K562 (cell line): ENCODE results near the gene TP53BP1. TPM values are rescaled to one million over a fixed set of nuclear protein-coding genes. Genes with fewer than 3 reads are reported as not detected.
A peak's percentile ranks its signal among the peaks of the same experiment; 100 is the strongest.

Experiments used
- ATAC-seq: fragments of 200-7000 bp; cut with Tn5 transposase; 3 replicates; pipeline ENCODE4 v1.9.1; 2020; ENCODE audit warnings: moderate library complexity
- BruUV-seq: library from RNA; stranded (reverse); fragments of 400-500 nt; replicated peaks from 2 replicates; lab custom pipeline; 2021; lab: Mats Ljungman, UMichigan
- CTCF ChIA-PET: fragments of 300-600 bp; formaldehyde crosslinking; extraction: SDS; loops from one replicate; lab custom pipeline; 2021; ENCODE audit warnings: low intra/inter-chr PET ratio; lab: Yijun Ruan, JAX
- POLR2A ChIA-PET: fragments of 300-600, 350-650 bp; sonication (Branson Sonifier 250); formaldehyde crosslinking; extraction: SDS; loops from one replicate; lab custom pipeline; 2021; ENCODE audit warnings: antibody characterized with exemption, inconsistent platforms; lab: Yijun Ruan, JAX
- DNase-seq, 4 experiments: peaks; one replicate each; pipeline versions ENCODE4 v3.0.0 to v3.0.0-alpha.2; 2011 to 2018; ENCODE audit warnings: low spot score in 3 of 4, mixed read lengths in 3 of 4; ENCODE audit errors: extremely low read depth in 1 of 4
- FAIRE-seq: peaks from 2 replicates; lab custom pipeline; 2011; peaks lifted over from hg19 to GRCh38; lab: Jason Lieb, UNC
- H2AFZ ChIP-seq: 2 replicates; pipeline ENCODE4 v1.6.0; 2011; ENCODE audit warnings: low read depth, low read length, control low read depth, inconsistent platforms
- H3K27ac ChIP-seq: fragments of 200-600 bp; 3 replicates; pipeline ENCODE4 v1.8.0; 2011; ENCODE audit warnings: low read depth, mild to moderate bottlenecking, control low read depth, inconsistent platforms, low read length, moderate library complexity, mixed read lengths; ENCODE audit errors: extremely low read depth
- H3K27me3 ChIP-seq, 2 experiments: fragments of 300-600 bp in 1 of 2; 2 replicates in 1 of 2; 3 replicates in 1 of 2; pipeline versions ENCODE4 v1.6.0 to v1.8.0; 2011; ENCODE audit warnings: inconsistent platforms in 2 of 2, low read length in 2 of 2, mild to moderate bottlenecking in 1 of 2, mixed read lengths in 1 of 2, moderate library complexity in 1 of 2; ENCODE audit not compliant: control insufficient read depth in 2 of 2, insufficient read depth in 2 of 2
- H3K36me3 ChIP-seq: fragments of 300-600 bp; 3 replicates; pipeline ENCODE4 v1.8.0; 2011; ENCODE audit warnings: mild to moderate bottlenecking, low read length, inconsistent platforms; ENCODE audit not compliant: control insufficient read depth, insufficient read depth
- H3K4me1 ChIP-seq, 2 experiments: fragments of 200-600 bp in 1 of 2; replicated peaks in 1 of 2; 2 replicates in 1 of 2; 3 replicates in 1 of 2; pipeline versions ENCODE4 v1.5.1 to v1.8.0; 2011; ENCODE audit warnings: inconsistent platforms in 2 of 2, low read length in 2 of 2, mild to moderate bottlenecking in 1 of 2, mixed read lengths in 1 of 2, moderate library complexity in 1 of 2; ENCODE audit not compliant: control insufficient read depth in 2 of 2, insufficient read depth in 2 of 2
- H3K4me2 ChIP-seq: 2 replicates; pipeline ENCODE4 v1.6.1; 2011; ENCODE audit warnings: low read length, control low read depth, inconsistent platforms, mixed read lengths; ENCODE audit not compliant: insufficient read depth
- H3K4me3 ChIP-seq: fragments of 200-600 bp; sonication (generic), shearing (Covaris generic); 2 replicates; pipeline ENCODE4 v1.5.1; 2016; ENCODE audit warnings: control low read depth, inconsistent platforms
- H3K79me2 ChIP-seq: fragments of 200-600 bp; 3 replicates; pipeline ENCODE4 v1.8.0; 2011; ENCODE audit warnings: low read length, inconsistent platforms; ENCODE audit not compliant: control insufficient read depth, insufficient read depth
- H3K9ac ChIP-seq, 2 experiments: 2 replicates each; pipeline versions ENCODE4 v1.6.0 to v1.6.1; 2011; ENCODE audit warnings: low read depth in 2 of 2, low read length in 2 of 2, control low read depth in 1 of 2, inconsistent platforms in 1 of 2, mild to moderate bottlenecking in 1 of 2, mixed read lengths in 1 of 2; ENCODE audit not compliant: insufficient read depth in 1 of 2
- H3K9me1 ChIP-seq: one replicate; pipeline ENCODE4 v1.6.0; 2011; ENCODE audit warnings: inconsistent platforms, mild to moderate bottlenecking, low read length, moderate library complexity; ENCODE audit not compliant: control insufficient read depth, insufficient read depth
- H3K9me3 ChIP-seq: replicated peaks from 2 replicates; pipeline ENCODE4 v1.5.1; 2011; ENCODE audit warnings: low read depth, low read length, inconsistent platforms; ENCODE audit not compliant: control insufficient read depth, insufficient read depth
- H4K20me1 ChIP-seq: replicated peaks from 2 replicates; pipeline ENCODE4 v1.6.1; 2011; ENCODE audit warnings: low read length, inconsistent platforms, mixed read lengths; ENCODE audit not compliant: control insufficient read depth, insufficient read depth
- C11orf30 ChIP-seq: fragments of 450-650 bp; IDR thresholded peaks from 2 replicates; pipeline ENCODE4 v1.6.1; 2016; ENCODE audit warnings: low read depth, mild to moderate bottlenecking
- CBX1 ChIP-seq: sonication (generic); IDR thresholded peaks from 2 replicates; pipeline ENCODE4 v1.6.1; 2016; ENCODE audit warnings: antibody characterized with exemption, low read depth, mild to moderate bottlenecking
- CBX3 ChIP-seq, 2 experiments: IDR thresholded peaks; 1 replicate in 1 of 2; 2 replicates in 1 of 2; pipeline ENCODE4 v1.6.1; 2012; ENCODE audit warnings: inconsistent platforms in 2 of 2, low read length in 2 of 2, borderline replicate concordance in 1 of 2, control low read depth in 1 of 2
- CBX5 ChIP-seq: IDR thresholded peaks from 2 replicates; pipeline ENCODE4 v1.6.1; 2014; ENCODE audit warnings: low read depth, borderline replicate concordance
- DACH1 ChIP-seq: fragments of 450-650 bp; IDR thresholded peaks from 2 replicates; pipeline ENCODE4 v1.6.1; 2018; ENCODE audit not compliant: partially characterized antibody
- ETV1 ChIP-seq: fragments of 450-650 bp; conservative IDR thresholded peaks from 2 replicates; pipeline ENCODE4 v1.6.1; 2016; ENCODE audit warnings: missing genetic modification characterization, control low read depth, low read depth, missing compliant biosample characterization
- JUN ChIP-seq, 2 experiments: sonication (generic) in 1 of 2; formaldehyde crosslinking in 1 of 2; IDR thresholded peaks; 2 replicates each; pipeline versions ENCODE4 v1.6.1 to v1.8.0; 2012 to 2022; ENCODE audit warnings: borderline replicate concordance in 2 of 2, mild to moderate bottlenecking in 2 of 2, improper control_type of control experiment in 1 of 2, low read depth in 1 of 2, low read length in 1 of 2, missing genetic modification reagents in 1 of 2
- JUNB ChIP-seq: fragments of 450-650 bp; formaldehyde crosslinking; conservative IDR thresholded peaks from 2 replicates; pipeline ENCODE4 v1.4.0; 2020; ENCODE audit warnings: mild to moderate bottlenecking
- LCOR ChIP-seq: sonication (generic); formaldehyde crosslinking; IDR thresholded peaks from 2 replicates; pipeline ENCODE4 v1.8.0; 2022; ENCODE audit warnings: mild to moderate bottlenecking, missing genetic modification reagents
- MYNN ChIP-seq, 2 experiments: sonication (generic); formaldehyde crosslinking in 1 of 2; IDR thresholded peaks; 2 replicates each; pipeline versions ENCODE4 v1.5.0 to v1.6.1; 2016 to 2020; ENCODE audit warnings: antibody characterized with exemption in 1 of 2, missing genetic modification reagents in 1 of 2
- NFRKB ChIP-seq: fragments of 450-650 bp; IDR thresholded peaks from 2 replicates; pipeline ENCODE4 v1.6.1; 2016; ENCODE audit warnings: low read depth
- NFXL1 ChIP-seq: fragments of 450-650 bp; formaldehyde crosslinking; IDR thresholded peaks from 2 replicates; pipeline ENCODE4 v1.4.0; 2021; ENCODE audit warnings: mild to moderate bottlenecking
- RBM25 ChIP-seq: fragments of 200-400 bp; formaldehyde crosslinking; IDR thresholded peaks from 2 replicates; pipeline ENCODE4 v1.6.1; 2018; ENCODE audit warnings: low read length, low read depth, moderate library complexity; ENCODE audit not compliant: severe bottlenecking
- SAFB ChIP-seq: fragments of 200-400 bp; formaldehyde crosslinking; IDR thresholded peaks from 2 replicates; pipeline ENCODE4 v1.6.1; 2017; ENCODE audit warnings: low read depth, low read length, borderline replicate concordance
- SAP30 ChIP-seq: fragments of 200-600 bp; sonication (generic); IDR thresholded peaks from 2 replicates; pipeline ENCODE4 v1.6.1; 2012; ENCODE audit warnings: borderline replicate concordance, low read depth, mild to moderate bottlenecking, moderate library complexity, low read length, control low read depth, inconsistent platforms; ENCODE audit not compliant: insufficient read depth, poor library complexity, severe bottlenecking
- SOX6 ChIP-seq: fragments of 450-650 bp; IDR thresholded peaks from 2 replicates; pipeline ENCODE4 v1.6.1; 2014; ENCODE audit warnings: mild to moderate bottlenecking
- XRCC3 ChIP-seq: fragments of 450-650 bp; IDR thresholded peaks from 2 replicates; pipeline ENCODE4 v1.6.1; 2017; ENCODE audit warnings: mild to moderate bottlenecking, moderate library complexity
- ZNF121 ChIP-seq: sonication (generic); formaldehyde crosslinking; conservative IDR thresholded peaks from 2 replicates; pipeline ENCODE4 v1.8.0; 2022; ENCODE audit warnings: missing genetic modification reagents
- ZNF239 ChIP-seq: fragments of 250-450 bp; sonication (Bioruptor Pico); IDR thresholded peaks from 2 replicates; pipeline ENCODE4 v1.4.0; 2020; ENCODE audit warnings: mild to moderate bottlenecking
- ZNF316 ChIP-seq: fragments of 450-650 bp; IDR thresholded peaks from 2 replicates; pipeline ENCODE4 v1.6.1; 2016
- ZNF354B ChIP-seq: fragments of 250-450 bp; sonication (Bioruptor Pico); IDR thresholded peaks from 2 replicates; pipeline ENCODE4 v1.4.0; 2020
- ZNF75A ChIP-seq: fragments of 450-650 bp; formaldehyde crosslinking; IDR thresholded peaks from 2 replicates; pipeline ENCODE4 v1.4.0; 2020; ENCODE audit warnings: mild to moderate bottlenecking
- ZNF780A ChIP-seq: fragments of 250-450 bp; sonication (Bioruptor Pico); IDR thresholded peaks from 2 replicates; pipeline ENCODE4 v1.5.0; 2021; ENCODE audit warnings: mild to moderate bottlenecking
- WGBS: fragments of 100-300 bp; shearing (Covaris generic); methylation state at CpG from one replicate; pipeline ENCODE4 v1.1.6; 2016; ENCODE audit warnings: low coverage, mixed read lengths; ENCODE audit not compliant: insufficient coverage; ENCODE audit errors: missing lambda C conversion rate; 5-methylcytosine and 5-hydroxymethylcytosine counted together
- in situ Hi-C: fragments of 300-500 bp; cut with MboI; formaldehyde crosslinking; loops from 4 replicates; pipeline ENCODE4 v1.15.0; 2018; ENCODE audit warnings: inconsistent platforms, mixed read lengths
- intact Hi-C: fragments of 100-400 bp; cut with micrococcal nuclease; formaldehyde crosslinking; loops from 2 replicates; pipeline ENCODE4 v1.14.2; 2022
- polyA plus RNA-seq, 8 experiments: library from polyadenylated mRNA; depleted of rRNA in 4 of 8; stranded (reverse) in 5 of 8; unstranded in 3 of 8; fragments of >200 nt; fragmentation: Nextera tagmentation in 2 of 8; fragmentation: Illumina TruSeq in 1 of 8; extraction: Ambion mirVana in 2 of 8; extraction: Trizol in 1 of 8; gene quantifications; 2 replicates each; pipeline versions ENCODE4 v1.2.1 to v1.2.3, GENCODE V29; 2011 to 2014; ENCODE audit warnings: inconsistent platforms in 1 of 8, missing spikeins in 1 of 8
- total RNA-seq, 7 experiments: library from RNA; depleted of rRNA in 6 of 7; stranded (reverse); fragments of >200 nt in 6 of 7; fragmentation: Illumina TruSeq in 2 of 7; extraction: Trizol in 2 of 7; gene quantifications; 2 replicates each; pipeline versions ENCODE4 v1.2.1 to v1.2.3, GENCODE V29; 2011 to 2021; ENCODE audit warnings: low replicate concordance in 1 of 7

The TP53BP1 gene
- total and polyA plus RNA-seq, 9 of the 15 experiments (the other 6 are each of a cell fraction or from before 2014, with no cell fraction given): 5.7 to 63.3 (median 30.9) TPM

DNA sequence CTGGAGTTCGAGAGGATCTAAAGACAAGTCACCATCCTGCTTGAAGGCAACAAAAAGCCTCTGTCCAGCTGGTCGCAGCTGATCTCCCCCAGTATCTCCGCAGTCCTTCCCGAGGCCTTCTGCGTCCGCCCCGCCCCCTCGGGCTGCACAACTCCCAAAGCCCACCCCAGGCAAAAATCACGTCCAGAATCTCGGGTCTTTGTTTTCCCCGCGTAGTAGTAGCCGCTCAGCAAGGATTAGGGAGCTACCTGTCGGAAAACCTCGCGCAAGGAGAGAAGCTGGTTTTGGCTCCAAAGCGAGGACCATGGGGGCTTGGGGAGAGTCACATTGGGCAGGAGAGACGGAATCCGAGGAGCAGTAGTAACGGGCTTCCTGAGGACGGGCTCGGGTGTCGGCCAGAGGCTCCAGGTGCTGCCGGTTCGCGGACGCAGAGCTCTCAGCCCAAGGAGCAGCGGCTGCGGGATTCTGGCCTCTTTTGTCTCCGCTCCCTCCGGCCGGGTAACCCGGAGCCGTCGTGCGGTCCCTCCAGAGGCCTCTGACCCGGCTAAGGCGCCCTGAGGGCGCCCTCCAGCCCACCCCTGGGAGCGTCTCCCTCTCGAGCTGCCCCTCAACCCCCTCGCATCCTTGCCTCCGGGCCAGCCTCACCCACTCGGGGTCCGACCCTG is 122.5 kb downstream of the TP53BP1 start (continued):
- TF ChIP-seq SAP30: peak; percentile 54
- no peak for TF ChIP-seq LCOR (CRISPR knock-in tag)
- TF ChIP-seq JUNB (CRISPR knock-in tag): no peak
- no peak for TF ChIP-seq NFRKB
- no peak for TF ChIP-seq ZNF239 (CRISPR knock-in tag)
- peak; percentile 36; the same call in 1 of the 2 replicates for TF ChIP-seq ETV1 (tag)
- peak; percentile 80 for TF ChIP-seq DACH1
- no peak for TF ChIP-seq MYNN (IDR thresholded peaks at IDR 0.05)
- no peak for TF ChIP-seq MYNN (CRISPR knock-in tag; IDR thresholded peaks at IDR 0.05)

GRCh38 chr15:43361313-43361903 is 131.5 kb downstream of the TP53BP1 start:
- Histone ChIP-seq H3K4me2 (no peak overlapping the region), H3K9me1 (no peaks in the 10 kb centered on the region), H3K36me3 (peaks cover 81% of the 10 kb centered on the region), H3K4me1 (peaks cover 0 to 2% of the 10 kb centered on the region in 2 experiments; a peak in 1 of 5 replicates), H3K27ac (no peak overlapping the region), H3K27me3 (no peaks in the 10 kb centered on the region), H4K20me1 (no peaks in the 10 kb centered on the region), H3K4me3 (no peak overlapping the region), H3K79me2 (peaks cover 8% of the 10 kb centered on the region; the same call in 1 of the 3 replicates), H3K9me3 (peaks cover 22% of the 10 kb centered on the region), H2AFZ (no peak overlapping the region), H3K9ac (no peak overlapping the region)
- intact Hi-C loops (no loop called here), in situ Hi-C loops (no loop called here)
- POLR2A ChIA-PET: interaction anchor here (0.7 to 1.2 kb wide), 3 partner anchors 9 to 54 kb away, joined by 3 to 6 read pairs (median 3); partner anchors contain the start of genes TUBGCP4 and ZSCAN29
- no peak for FAIRE-seq
- no peak for ATAC-seq
- DNase-seq: no peak
- CTCF ChIA-PET: no interaction called here
- 97% methylated on average over 7 of the region's 7 CpGs for WGBS
- BruUV-seq: TSS peak; percentile 19
- TF ChIP-seq CBX1 (peak; percentile 61; the same call in 1 of the 2 replicates), NFRKB (peak; percentile 78), XRCC3 (peak; percentile 91), ZNF780A (no peak), JUN (IDR thresholded peaks at IDR 0.05; ENCODE audit: borderline replicate concordance, low read depth, low read length) (no peak), JUN (CRISPR knock-in tag; IDR thresholded peaks at IDR 0.05; ENCODE audit: borderline replicate concordance) (no peak), SOX6 (no peak), ZNF75A (peak; percentile 99), CBX3 (IDR thresholded peaks at IDR 0.05; ENCODE audit: borderline replicate concordance in 1 of 2, low read length in 2 of 2) (peak in 1 of 2 experiments; percentile 94; a peak in 2 of 3 replicates), ZNF316 (peak; percentile 74), ZNF354B (CRISPR knock-in tag) (no peak), CBX5 (peak; percentile 26; the same call in 1 of the 2 replicates), C11orf30 (peak; percentile 37; the same call in 1 of the 2 replicates), NFXL1 (CRISPR knock-in tag) (no peak), ZNF121 (no peak), SAFB (no peak), RBM25 (peak; percentile 70)
